Kidney (tissue), 14 donors: ENCODE measurements around the gene ACVR1B. TPM values are rescaled to one million over a fixed set of nuclear protein-coding genes. Genes with fewer than 3 reads are reported as not detected.
A peak's percentile ranks its signal among the peaks of the same experiment; 100 is the strongest.

Source experiments
- DNase-seq, 5 donors: peaks; one replicate each; pipeline ENCODE4 v3.0.0-alpha.2; 2013 to 2020
- FAIRE-seq: peaks from 2 replicates; lab custom pipeline; 2012; peaks lifted over from hg19 to GRCh38; lab: Jason Lieb, UNC
- H3K27ac ChIP-seq, 2 donors: one replicate each; pipeline ENCODE4 v1.7.0; 2013; ENCODE audit warnings: low read depth in 2 of 2, low read length in 2 of 2, inconsistent platforms in 1 of 2
- H3K27me3 ChIP-seq: one replicate; pipeline ENCODE4 v1.7.1; 2013; ENCODE audit warnings: low read length, inconsistent platforms; ENCODE audit not compliant: control insufficient read depth, insufficient read depth
- H3K36me3 ChIP-seq, 3 donors: one replicate each; pipeline versions ENCODE4 v1.7.0 to v1.7.1; 2013; ENCODE audit warnings: low read length in 3 of 3, control low read depth in 1 of 3, inconsistent platforms in 1 of 3; ENCODE audit not compliant: insufficient read depth in 3 of 3, control insufficient read depth in 2 of 3
- H3K4me1 ChIP-seq, 3 donors: one replicate each; pipeline versions ENCODE4 v1.7.0 to v1.7.1; 2013; ENCODE audit warnings: low read length in 3 of 3, inconsistent platforms in 1 of 3, low read depth in 1 of 3; ENCODE audit not compliant: control insufficient read depth in 2 of 3, insufficient read depth in 2 of 3
- H3K4me3 ChIP-seq, 3 donors: one replicate each; pipeline versions ENCODE4 v1.7.0 to v1.8.1; 2013; ENCODE audit warnings: low read length in 3 of 3, control low read depth in 1 of 3, inconsistent platforms in 1 of 3
- H3K9ac ChIP-seq, 3 donors: one replicate each; pipeline versions ENCODE4 v1.7.0 to v1.7.1; 2013; ENCODE audit warnings: low read length in 3 of 3, control low read depth in 1 of 3, inconsistent platforms in 1 of 3
- H3K9me3 ChIP-seq, 3 donors: one replicate each; pipeline versions ENCODE4 v1.7.0 to v1.7.1; 2013; ENCODE audit warnings: low read length in 3 of 3, control low read depth in 1 of 3, inconsistent platforms in 1 of 3; ENCODE audit not compliant: control insufficient read depth in 2 of 3, insufficient read depth in 1 of 3
- CTCF ChIP-seq: IDR thresholded peaks from 3 replicates; pipeline ENCODE4 v1.5.1; 2012; ENCODE audit warnings: mild to moderate bottlenecking, moderate library complexity, borderline replicate concordance; ENCODE audit not compliant: insufficient read depth; ENCODE audit errors: extremely low read depth
- intact Hi-C: fragments of 100-400 bp; cut with DNase I; formaldehyde crosslinking; loops from one replicate; pipeline ENCODE4 v1.11.1; 2022
- polyA plus RNA-seq: library from polyadenylated mRNA; stranded (reverse); fragments of 350-450 nt; fragmentation: Illumina TruSeq; extraction: RNeasy Lipid Tissue Mini Kit (QIAGEN cat#74804); gene quantifications from one replicate; pipeline ENCODE4 v1.2.3, GENCODE V29; 2014; ENCODE audit warnings: low read depth, low replicate concordance; ENCODE audit not compliant: insufficient read depth
- total RNA-seq: library from RNA; stranded (reverse); fragmentation: NEBNext Ultra II Directional; extraction: Animal tissue kit (Norgen Biotek cat#: 25700); gene quantifications from one replicate; pipeline ENCODE4 v1.2.1, GENCODE V29; 2021
- donor health status: control.
- donor health status: control.
- donor health status: control.
- donor health status: control.
- donor health status: control.
- donor health status: DM: yes; HTN: yes; CAD: no.
- donor health status: Normal renal cell carcinoma (clear cell type).

Gene ACVR1B
- total and polyA plus RNA-seq, 2 donors from 2014 or later: 30.6 to 95.5 TPM

DNA sequence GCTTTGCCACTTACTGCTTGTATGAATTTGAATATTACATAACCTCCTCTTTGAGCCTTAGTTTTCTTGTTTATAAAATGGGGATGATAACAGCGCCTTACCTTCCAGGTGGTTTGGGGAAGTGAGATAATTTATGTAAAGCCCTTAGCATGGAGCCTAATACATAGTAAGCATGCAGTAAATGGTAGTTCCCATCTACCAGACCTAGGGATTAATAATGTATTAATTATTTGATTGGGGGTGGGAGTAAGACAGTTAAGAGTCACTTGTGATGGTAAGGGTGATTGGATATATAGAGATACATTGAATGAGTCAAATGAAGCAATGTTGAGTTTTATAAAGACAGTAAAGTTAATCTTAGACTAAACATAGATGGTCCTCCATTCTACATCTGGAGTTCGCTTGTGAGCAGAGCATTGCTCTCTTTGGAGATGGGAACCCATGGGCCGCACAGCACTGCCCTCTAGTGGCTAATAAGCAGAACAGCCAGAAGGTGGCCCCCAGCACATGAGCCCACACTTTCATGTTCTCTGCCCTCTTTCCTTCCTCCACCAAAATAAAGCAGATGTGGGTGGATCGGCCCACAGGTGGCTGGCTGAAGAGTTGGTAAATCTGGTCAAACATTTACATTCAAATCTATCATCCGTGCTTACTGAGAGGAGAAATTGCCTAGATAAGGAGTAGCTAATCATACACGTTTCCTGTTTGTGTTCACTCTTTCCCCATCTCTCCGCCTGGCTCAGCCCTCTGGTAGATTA, 28.7 kb downstream of the ACVR1B start:
- H3K27ac ChIP-seq: peak overlapping the region; percentile 10 to 65

DNA sequence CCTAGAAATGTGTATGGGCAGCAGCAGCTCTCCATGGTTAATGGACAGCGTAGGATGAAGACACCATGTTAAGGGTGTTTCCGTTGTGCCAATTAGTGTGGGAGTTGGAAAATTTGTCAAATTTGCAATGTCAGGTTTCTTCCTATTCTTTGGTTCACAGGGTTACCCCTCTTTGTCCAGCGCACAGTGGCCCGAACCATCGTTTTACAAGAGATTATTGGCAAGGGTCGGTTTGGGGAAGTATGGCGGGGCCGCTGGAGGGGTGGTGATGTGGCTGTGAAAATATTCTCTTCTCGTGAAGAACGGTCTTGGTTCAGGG, 29.3 kb downstream of the ACVR1B start:
- intact Hi-C loops: loop anchor here (10.0 kb wide), 1 partner anchor 86 kb away; no protein-coding TSS in a partner anchor
- FAIRE-seq (no peak), DNase-seq (no peak)
- Histone ChIP-seq H3K4me3 (no peak overlapping the region), H3K27ac (no peak overlapping the region), H3K27me3 (no peaks in the 10 kb centered on the region), H3K4me1 (peaks cover 8 to 28% (median 19%) of the 10 kb centered on the region in 3 donors), H3K36me3 (peaks cover 6 to 52% (median 30%) of the 10 kb centered on the region in 3 donors), H3K9ac (no peak overlapping the region), H3K9me3 (no peaks in the 10 kb centered on the region)
- TF ChIP-seq CTCF: no peak

More for the DNA sequence above, 28.7 kb downstream of the ACVR1B start:
- Histone ChIP-seq H3K4me3 (no peak overlapping the region), H3K4me1 (peaks cover 8 to 33% (median 23%) of the 10 kb centered on the region in 3 donors), H3K9me3 (no peaks in the 10 kb centered on the region), H3K27me3 (no peaks in the 10 kb centered on the region), H3K36me3 (peaks cover 4 to 47% (median 27%) of the 10 kb centered on the region in 3 donors), H3K9ac (no peak overlapping the region)
- DNase-seq (peak; percentile 69 to 88 (median 83)), FAIRE-seq (peak; percentile 90)
- peak; percentile 98 for TF ChIP-seq CTCF
- intact Hi-C loops: loop anchor here (10.0 kb wide), 1 partner anchor 85 kb away; no protein-coding TSS in a partner anchor

DNA sequence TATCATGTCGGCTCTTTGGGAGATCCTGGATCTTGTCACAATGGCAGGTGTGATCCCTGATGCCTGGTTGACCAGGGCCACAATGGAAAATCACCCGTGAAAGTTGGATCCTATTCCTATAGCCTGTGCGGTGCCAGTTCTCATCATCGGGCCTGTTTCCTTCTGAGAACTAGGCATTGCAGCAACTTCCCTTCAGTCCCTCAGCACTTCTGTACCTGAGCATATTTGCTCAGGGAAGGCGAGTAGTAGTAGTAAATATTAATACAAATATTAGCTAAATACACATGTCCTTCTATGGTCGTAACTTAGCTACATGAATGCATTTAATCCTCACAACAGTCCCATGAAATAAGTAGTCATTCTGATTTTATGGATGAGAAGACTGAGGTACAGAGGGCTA, 33.2 kb downstream of the ACVR1B start:
- intact Hi-C loops: loop anchor here (10.0 kb wide), 1 partner anchor 90 kb away; no protein-coding TSS in a partner anchor
- FAIRE-seq (no peak), DNase-seq (no peak)
- Histone ChIP-seq H3K9me3 (no peaks in the 10 kb centered on the region), H3K4me3 (no peak overlapping the region), H3K4me1 (peaks cover 0 to 5% (median 4%) of the 10 kb centered on the region in 3 donors), H3K27ac (no peak overlapping the region), H3K27me3 (no peaks in the 10 kb centered on the region), H3K9ac (no peak overlapping the region), H3K36me3 (peaks cover 6 to 64% (median 31%) of the 10 kb centered on the region in 3 donors)
- no peak for TF ChIP-seq CTCF
